Adipose tissue (tissue), 3 donors: ENCODE data around the gene OBP2A. TPM values are rescaled to one million over a fixed set of nuclear protein-coding genes. Genes with fewer than 3 reads are reported as not detected.
"Not testable (repeated sequence)": the region's sequence is repeated elsewhere in the genome, so short reads cannot be mapped to it uniquely, and the experiment has no call there.

ENCODE experiments used
- H3K27ac ChIP-seq: one replicate; pipeline ENCODE4 v1.5.1; 2013; ENCODE audit warnings: low read depth, low read length
- WGBS, 3 donors: extraction: QIAGEN DNeasy Blood & Tissue Kit; methylation state at CpG; one replicate each; pipeline ENCODE4 v1.1.7; 2013; 5-methylcytosine and 5-hydroxymethylcytosine counted together
- polyA plus RNA-seq, 3 donors: library from polyadenylated mRNA; stranded (reverse); fragments of 200-250 nt; gene quantifications; one replicate each; pipeline ENCODE4 v1.2.3, GENCODE V29; 2013
- donor health status: healthy with polysubstance abuse.
- donor health status: Bipolar disorder and iron deficiency.
- donor health status: healthy.

Gene OBP2A
- polyA plus RNA-seq, 3 donors: not detected

GRCh38 chr9:135507104-135508035, 38.6 kb upstream of the OBP2A start:
- H3K27ac ChIP-seq: no peak overlapping the region
- WGBS, 3 donors: 81 to 88% (median 87%) methylated on average over 23 of the region's 23 CpGs

- WGBS, 3 donors: 81 to 92% (median 90%) methylated on average over 9 of the region's 9 CpGs
- H3K27ac ChIP-seq: no peak overlapping the region
Observed at GRCh38 chr9:135508211-135508820, 37.6 kb upstream of the OBP2A start.

GRCh38 chr9:135509458-135509857, 36.5 kb upstream of the OBP2A start:
- WGBS, 3 donors: 69 to 97% (median 87%) methylated on average over 2 of the region's 2 CpGs
- H3K27ac ChIP-seq: no peak overlapping the region

GRCh38 chr9:135512241-135512603, 33.7 kb upstream of the OBP2A start:
- no peak overlapping the region for H3K27ac ChIP-seq
- WGBS, 3 donors: 67 to 82% (median 79%) methylated on average over 10 of the region's 10 CpGs

GRCh38 chr9:135512904-135513303, 33.0 kb upstream of the OBP2A start:
- 55 to 58% (median 55%) methylated on average over 7 of the region's 7 CpGs for WGBS, 3 donors

GRCh38 chr9:135513351-135513846, 32.5 kb upstream of the OBP2A start:
- no peak overlapping the region for H3K27ac ChIP-seq
- WGBS, 3 donors: 72 to 85% (median 83%) methylated on average over 18 to 19 of the region's 19 CpGs

More at GRCh38 chr9:135512904-135513303, 33.0 kb upstream of the OBP2A start:
- H3K27ac ChIP-seq: no peak overlapping the region

- not testable (repeated sequence) for H3K27ac ChIP-seq
- 82 to 85% (median 83%) methylated on average over 9 of the region's 9 CpGs for WGBS, 3 donors
Observed at GRCh38 chr9:135513906-135514305, 32.0 kb upstream of the OBP2A start.

- 69 to 88% (median 87%) methylated on average over 16 to 17 of the region's 17 CpGs for WGBS, 3 donors
- no peak overlapping the region for H3K27ac ChIP-seq
Observed at GRCh38 chr9:135514342-135515082, 31.4 kb upstream of the OBP2A start.

GRCh38 chr9:135515083-135515951, 30.6 kb upstream of the OBP2A start:
- H3K27ac ChIP-seq: no peak overlapping the region
- WGBS, 3 donors: 74 to 92% (median 89%) methylated on average over 29 to 31 of the region's 31 CpGs

GRCh38 chr9:135516132-135516860, 29.6 kb upstream of the OBP2A start:
- H3K27ac ChIP-seq: no peak overlapping the region
- 55 to 61% (median 56%) methylated on average over 25 of the region's 25 CpGs for WGBS, 3 donors

GRCh38 chr9:135517407-135517822, 28.5 kb upstream of the OBP2A start:
- 85 to 93% (median 91%) methylated on average over 24 of the region's 24 CpGs for WGBS, 3 donors
- no peak overlapping the region for H3K27ac ChIP-seq

GRCh38 chr9:135519179-135519971, 26.6 kb upstream of the OBP2A start:
- 82 to 94% (median 92%) methylated on average over 10 of the region's 10 CpGs for WGBS, 3 donors
- no peak overlapping the region for H3K27ac ChIP-seq

GRCh38 chr9:135520916-135521607, 24.9 kb upstream of the OBP2A start, which contains the start of gene LCN1:
LCN1 (plus strand) TSS chr9:135521440; CDS start chr9:135521498, 58 bp downstream.
- 67 to 80% (median 78%) methylated on average over 18 of the region's 18 CpGs for WGBS, 3 donors
- no peak within 1 kb of the TSS for H3K27ac ChIP-seq

- WGBS, 3 donors: 71 to 87% (median 85%) methylated on average over 8 to 11 of the region's 11 CpGs
- H3K27ac ChIP-seq: no peak overlapping the region
Observed at GRCh38 chr9:135521608-135522095, 24.3 kb upstream of the OBP2A start.

GRCh38 chr9:135522137-135522877, 23.6 kb upstream of the OBP2A start:
- WGBS, 3 donors: 51 to 73% (median 71%) methylated on average over 16 of the region's 16 CpGs
- no peak overlapping the region for H3K27ac ChIP-seq
